ENCODE results near the gene SIRT2. TPM values are rescaled to one million over a fixed set of nuclear protein-coding genes. Genes with fewer than 3 reads are reported as not detected.
"Not testable (repeated sequence)": the region's sequence is repeated elsewhere in the genome, so short reads cannot be mapped to it uniquely, and the experiment has no call there.

The SIRT2 gene
- total and polyA plus RNA-seq, 3 experiments from 2014 or later: 33.6 to 51.2 (median 36.5) TPM

DNA sequence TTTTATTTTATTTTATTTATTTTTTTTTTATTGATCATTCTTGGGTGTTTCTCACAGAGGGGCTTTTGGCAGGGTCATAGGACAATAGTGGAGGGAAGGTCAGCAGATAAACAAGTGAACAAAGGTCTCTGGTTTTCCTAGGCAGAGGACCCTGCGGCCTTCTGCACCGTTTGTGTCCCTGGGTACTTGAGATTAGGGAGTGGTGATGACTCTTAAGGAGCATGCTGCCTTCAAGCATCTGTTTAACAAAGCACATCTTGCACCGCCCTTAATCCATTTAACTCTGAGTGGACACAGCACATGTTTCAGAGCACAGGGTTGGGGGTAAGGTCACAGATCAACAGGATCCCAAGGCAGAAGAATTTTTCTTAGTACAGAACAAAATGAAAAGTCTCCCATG is 44.5 kb downstream of the SIRT2 start:
- H3K4me3 ChIP-seq (ENCODE audit: low read length); H3K27me3 ChIP-seq (ENCODE audit: insufficient read depth, low read length, poor library complexity, severe bottlenecking); H3K9me3 Mint-ChIP-seq; H3K9me3 ChIP-seq (ENCODE audit: low read length); POLR2A ChIA-PET; DNase-seq; H3K27ac ChIP-seq (ENCODE audit: low read depth, low read length); H3K27me3 Mint-ChIP-seq; H3K36me3 ChIP-seq (ENCODE audit: insufficient read depth, low read length); CTCF ChIA-PET: not testable (repeated sequence)
- peak overlapping the region in 2 of 7 donors; percentile 38 to 49 for H3K4me3 Mint-ChIP-seq
- H3K4me1 ChIP-seq (ENCODE audit: insufficient read depth, low read length): peaks cover 31% of the 10 kb centered on the region
- peaks cover 35 to 44% (median 40%) of the 10 kb centered on the region in 3 donors for H3K4me1 Mint-ChIP-seq
- peaks cover 0 to 13% (median 0%) of the 10 kb centered on the region in 3 donors for H3K36me3 Mint-ChIP-seq
- peak overlapping the region in 1 of 8 donors; percentile 51 for H3K27ac Mint-ChIP-seq

DNA sequence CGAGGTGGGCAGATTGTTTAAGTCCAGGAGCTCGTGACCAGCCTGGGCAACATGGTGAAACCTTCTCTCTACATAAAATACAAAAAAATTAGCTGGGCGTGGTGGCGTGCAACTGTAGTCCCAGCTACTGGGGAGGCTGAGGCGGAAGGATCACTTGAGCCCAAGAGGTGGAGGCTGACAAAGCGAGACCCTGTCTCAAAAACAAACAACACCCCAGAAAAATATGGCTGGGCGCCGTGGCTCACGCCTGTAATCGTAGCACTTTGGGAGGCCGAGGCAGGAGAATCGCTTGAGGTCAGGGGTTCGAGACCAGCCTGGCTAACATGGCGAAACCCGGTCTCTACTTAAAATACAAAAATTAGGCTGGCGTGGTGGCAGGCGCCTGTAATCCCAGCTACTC is 46.2 kb downstream of the SIRT2 start:
- no peak for DNase-seq
- POLR2A ChIA-PET: interaction anchor here (0.6 to 4.8 kb wide), 8 partner anchors 11 to 84 kb away, joined by 3 to 59 read pairs (median 6); partner anchors contain the start of genes ECH1, MRPS12, RINL and SARS2
- H3K4me1 ChIP-seq (ENCODE audit: insufficient read depth, low read length): peaks cover 40% of the 10 kb centered on the region
- Mint-ChIP-seq H3K9me3 (peaks cover 0 to 2% (median 0%) of the 10 kb centered on the region in 5 donors), H3K4me1 (peaks cover 44 to 55% (median 50%) of the 10 kb centered on the region in 3 donors), H3K36me3 (peaks cover 3 to 26% (median 5%) of the 10 kb centered on the region in 3 donors), H3K27me3 (peaks cover 0 to 15% of the 10 kb centered on the region in 2 donors), H3K27ac (peak overlapping the region; percentile 78 to 99 (median 96)), H3K4me3 (peak overlapping the region; percentile 87 to 96 (median 94))
- peak overlapping the region; percentile 89 for H3K4me3 ChIP-seq (ENCODE audit: low read length)
- no peaks in the 10 kb centered on the region for H3K27me3 ChIP-seq (ENCODE audit: insufficient read depth, low read length, poor library complexity, severe bottlenecking)
- H3K36me3 ChIP-seq (ENCODE audit: insufficient read depth, low read length): peaks cover 9% of the 10 kb centered on the region
- CTCF ChIA-PET: interaction anchor here (0.8 to 4.2 kb wide), 8 partner anchors 8 to 77 kb away, joined by 3 to 38 read pairs (median 6); partner anchors contain the start of genes MRPS12, RINL and SARS2
- H3K27ac ChIP-seq (ENCODE audit: low read depth, low read length): peak overlapping the region; percentile 97
- H3K9me3 ChIP-seq (ENCODE audit: low read length): no peaks in the 10 kb centered on the region

DNA sequence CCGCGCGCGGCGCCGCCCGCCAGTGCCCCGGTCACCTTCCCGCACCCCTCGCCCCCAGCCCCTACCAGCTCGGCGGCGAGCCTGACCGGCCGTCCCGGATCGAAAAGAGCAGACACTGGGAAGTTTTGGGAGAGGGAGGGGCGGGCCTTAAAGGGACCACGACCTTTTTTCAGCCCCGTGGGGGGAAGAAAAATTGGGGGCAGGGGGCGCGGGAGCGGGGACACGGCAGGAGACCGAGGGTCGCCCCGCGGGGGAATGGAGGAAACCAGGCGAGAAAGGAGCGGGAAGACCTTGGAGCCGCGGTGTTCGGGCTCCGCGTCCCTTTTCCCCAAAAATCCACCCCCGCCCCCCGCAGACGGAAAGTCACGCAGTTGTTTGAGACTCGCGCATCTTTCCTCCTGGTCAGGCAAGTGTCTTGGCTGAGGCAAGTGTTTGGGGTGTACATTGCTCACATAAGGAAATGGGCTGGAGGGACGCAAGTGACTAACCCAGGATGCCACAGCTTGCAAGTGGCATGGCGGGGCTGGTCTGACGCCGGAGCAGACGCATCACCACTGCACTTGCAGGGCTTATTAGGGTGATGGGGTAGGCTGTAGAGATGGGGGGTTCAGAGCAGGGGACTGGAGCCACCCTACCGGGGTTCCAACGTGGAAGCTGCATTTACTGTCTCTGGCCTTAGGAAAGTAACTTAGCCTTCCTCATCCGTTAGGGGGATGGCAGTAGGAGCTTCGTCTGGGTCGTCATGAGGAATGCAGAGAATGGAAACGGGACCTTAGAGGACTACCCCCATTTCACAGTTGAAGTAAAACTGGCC is 47.0 kb downstream of the SIRT2 start:
- ChIA-PET POLR2A (interaction anchor here (0.6 to 4.8 kb wide), 9 partner anchors 11 to 166 kb away, joined by 3 to 59 read pairs (median 6); partner anchors contain the start of genes ECH1, MRPS12, RINL and SARS2), CTCF (interaction anchor here (0.8 to 4.2 kb wide), 9 partner anchors 9 to 78 kb away, joined by 3 to 38 read pairs (median 7); partner anchors contain the start of genes MRPS12, RINL and SARS2)
- peaks cover 49 to 59% (median 54%) of the 10 kb centered on the region in 3 donors for H3K4me1 Mint-ChIP-seq
- peaks cover 15% of the 10 kb centered on the region for H3K36me3 ChIP-seq (ENCODE audit: insufficient read depth, low read length)
- no peaks in the 10 kb centered on the region for H3K9me3 ChIP-seq (ENCODE audit: low read length)
- H3K27ac Mint-ChIP-seq: peak overlapping the region; percentile 78 to 99 (median 96)
- H3K27me3 Mint-ChIP-seq: peaks cover 0 to 15% of the 10 kb centered on the region in 2 donors
- H3K4me3 ChIP-seq (ENCODE audit: low read length): peak overlapping the region; percentile 89
- peaks cover 3 to 33% (median 6%) of the 10 kb centered on the region in 3 donors for H3K36me3 Mint-ChIP-seq
- peaks cover 43% of the 10 kb centered on the region for H3K4me1 ChIP-seq (ENCODE audit: insufficient read depth, low read length)
- no peaks in the 10 kb centered on the region for H3K27me3 ChIP-seq (ENCODE audit: insufficient read depth, low read length, poor library complexity, severe bottlenecking)
- H3K27ac ChIP-seq (ENCODE audit: low read depth, low read length): peak overlapping the region; percentile 97
- H3K4me3 Mint-ChIP-seq: peak overlapping the region; percentile 87 to 96 (median 94)
- DNase-seq: peak; percentile 48 to 84 (median 54)
- peaks cover 0 to 2% (median 0%) of the 10 kb centered on the region in 5 donors for H3K9me3 Mint-ChIP-seq

DNA sequence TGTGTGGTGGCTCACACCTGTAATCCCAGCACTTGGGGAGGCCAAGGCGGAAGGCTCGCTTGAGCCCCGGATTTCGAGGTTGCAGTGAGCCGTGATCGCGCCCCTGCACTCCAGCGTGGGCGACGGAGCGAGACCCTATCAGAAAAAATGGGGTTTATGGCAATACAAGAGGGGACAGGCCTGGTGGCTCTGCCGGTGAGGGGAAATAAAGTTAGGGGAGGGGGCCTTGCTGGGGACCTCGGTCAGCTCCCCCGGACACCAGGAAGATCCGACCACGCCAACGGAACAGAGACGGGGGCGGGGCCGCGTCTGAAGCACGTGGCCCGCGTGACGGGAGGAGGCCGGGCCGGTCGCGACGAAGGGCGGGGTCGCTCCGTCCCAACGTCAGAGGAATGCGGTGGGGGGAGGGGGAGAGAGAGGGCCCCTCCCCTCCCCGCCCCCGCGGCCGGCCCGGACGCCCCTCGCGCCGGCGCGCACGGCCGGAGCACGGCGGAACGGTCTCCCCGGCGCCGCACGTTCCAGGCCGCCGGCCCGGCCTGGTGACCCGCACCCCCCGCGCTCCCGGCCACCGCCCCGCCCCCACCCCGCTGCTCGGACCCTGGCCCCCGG is 47.7 kb downstream of the SIRT2 start:
- H3K9me3 Mint-ChIP-seq: peaks cover 0 to 2% (median 0%) of the 10 kb centered on the region in 5 donors
- Histone ChIP-seq H3K27ac (ENCODE audit: low read depth, low read length) (peak overlapping the region; percentile 97), H3K4me3 (ENCODE audit: low read length) (peak overlapping the region; percentile 94), H3K27me3 (ENCODE audit: insufficient read depth, low read length, poor library complexity, severe bottlenecking) (no peaks in the 10 kb centered on the region), H3K9me3 (ENCODE audit: low read length) (no peaks in the 10 kb centered on the region), H3K36me3 (ENCODE audit: insufficient read depth, low read length) (peaks cover 22% of the 10 kb centered on the region), H3K4me1 (ENCODE audit: insufficient read depth, low read length) (peaks cover 44% of the 10 kb centered on the region)
- peak; percentile 86 to 92 (median 86) for DNase-seq
- ChIA-PET POLR2A (interaction anchor here (0.6 to 4.8 kb wide), 11 partner anchors 9 to 400 kb away, joined by 3 to 59 read pairs (median 6); partner anchors contain the start of genes ECH1, EIF3K, MRPS12 and NFKBIB), CTCF (interaction anchor here (1.1 to 4.2 kb wide), 6 partner anchors 9 to 78 kb away, joined by 4 to 38 read pairs (median 8); partner anchors contain the start of genes MRPS12 and SARS2)
- peak overlapping the region; percentile 60 to 97 (median 94) for H3K4me3 Mint-ChIP-seq
- peaks cover 49 to 59% (median 54%) of the 10 kb centered on the region in 3 donors for H3K4me1 Mint-ChIP-seq
- peaks cover 0 to 15% of the 10 kb centered on the region in 2 donors for H3K27me3 Mint-ChIP-seq
- H3K36me3 Mint-ChIP-seq: peaks cover 3 to 40% (median 8%) of the 10 kb centered on the region in 3 donors
- H3K27ac Mint-ChIP-seq: peak overlapping the region; percentile 78 to 100 (median 98)

DNA sequence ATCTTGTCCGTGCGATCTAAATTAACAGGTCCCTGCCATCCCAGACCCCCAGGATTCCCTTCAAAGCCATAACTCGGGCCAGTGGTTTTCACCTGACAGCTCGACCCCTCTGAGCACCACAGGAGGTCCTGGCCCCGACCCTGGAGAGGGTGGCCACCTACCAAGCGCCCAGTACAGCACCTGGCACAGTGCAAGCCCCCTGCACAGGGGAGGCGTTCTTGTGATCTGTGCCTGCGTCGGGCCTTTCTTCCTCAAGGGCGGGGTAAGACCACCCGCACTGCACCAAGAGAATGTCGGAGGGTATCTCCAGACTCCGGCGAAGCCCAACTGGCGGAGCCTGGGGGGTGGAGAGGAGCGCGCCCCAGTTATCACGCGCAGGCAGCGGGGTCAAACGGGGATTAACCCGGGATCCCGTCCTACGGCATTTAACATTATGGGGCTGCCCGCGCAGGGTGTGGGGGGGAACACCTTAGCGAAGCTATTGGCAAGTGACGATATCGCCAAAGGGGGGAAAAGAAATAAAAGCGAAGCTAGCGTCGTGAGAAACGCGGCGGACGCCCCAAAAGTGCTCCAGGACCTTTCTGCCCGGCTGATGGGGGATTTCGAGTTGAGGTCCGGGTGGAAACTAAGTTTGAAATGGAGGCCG is 48.3 kb downstream of the SIRT2 start:
- peaks cover 0 to 15% of the 10 kb centered on the region in 2 donors for H3K27me3 Mint-ChIP-seq
- peaks cover 28% of the 10 kb centered on the region for H3K36me3 ChIP-seq (ENCODE audit: insufficient read depth, low read length)
- peaks cover 3 to 44% (median 10%) of the 10 kb centered on the region in 3 donors for H3K36me3 Mint-ChIP-seq
- peaks cover 47% of the 10 kb centered on the region for H3K4me1 ChIP-seq (ENCODE audit: insufficient read depth, low read length)
- peak overlapping the region; percentile 60 to 97 (median 94) for H3K4me3 Mint-ChIP-seq
- peaks cover 48 to 59% (median 53%) of the 10 kb centered on the region in 3 donors for H3K4me1 Mint-ChIP-seq
- no peaks in the 10 kb centered on the region for H3K27me3 ChIP-seq (ENCODE audit: insufficient read depth, low read length, poor library complexity, severe bottlenecking)
- H3K4me3 ChIP-seq (ENCODE audit: low read length): peak overlapping the region; percentile 94
- no peaks in the 10 kb centered on the region for H3K9me3 Mint-ChIP-seq
- H3K9me3 ChIP-seq (ENCODE audit: low read length): no peaks in the 10 kb centered on the region
- H3K27ac ChIP-seq (ENCODE audit: low read depth, low read length): peak overlapping the region; percentile 97
- peak; percentile 31 to 72 (median 47) for DNase-seq
- peak overlapping the region; percentile 78 to 100 (median 98) for H3K27ac Mint-ChIP-seq
- ChIA-PET CTCF (interaction anchor here (1.1 to 4.2 kb wide), 6 partner anchors 9 to 79 kb away, joined by 4 to 38 read pairs (median 8); partner anchors contain the start of genes MRPS12 and SARS2), POLR2A (interaction anchor here (0.6 to 4.8 kb wide), 10 partner anchors 9 to 399 kb away, joined by 3 to 59 read pairs (median 6); partner anchors contain the start of genes ECH1, EIF3K, MRPS12 and NFKBIB)

DNA sequence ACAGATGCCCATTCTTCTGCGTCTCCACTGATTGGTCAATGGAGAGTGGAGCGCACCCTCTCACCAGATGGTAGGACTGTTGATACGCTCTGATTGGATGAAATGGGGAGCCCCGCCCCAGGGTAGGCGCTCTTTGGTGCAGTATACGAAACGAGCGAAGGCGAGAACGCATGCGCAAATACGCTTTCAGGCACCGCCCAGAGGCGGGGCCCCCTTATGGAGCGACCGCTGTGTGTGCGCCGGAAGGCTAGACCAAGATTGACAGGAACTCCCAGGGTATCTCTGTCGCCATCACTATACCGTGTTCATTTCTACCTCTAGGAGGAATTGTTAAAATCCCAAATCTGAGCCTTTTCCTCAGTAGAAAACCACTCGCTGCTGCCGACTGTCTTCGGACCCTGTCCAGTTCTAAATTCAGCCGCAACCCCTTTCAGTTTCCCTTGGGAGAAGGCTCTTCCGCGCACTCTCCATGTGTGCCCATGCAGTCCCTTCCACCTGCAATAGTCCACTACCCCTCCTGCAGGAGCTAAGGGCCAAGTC is 48.9 kb downstream of the SIRT2 start:
- DNase-seq: peak in 3 of 5 donors; percentile 97 to 100 (median 99)
- Histone ChIP-seq H3K27me3 (ENCODE audit: insufficient read depth, low read length, poor library complexity, severe bottlenecking) (no peaks in the 10 kb centered on the region), H3K27ac (ENCODE audit: low read depth, low read length) (peak overlapping the region; percentile 97), H3K36me3 (ENCODE audit: insufficient read depth, low read length) (peaks cover 34% of the 10 kb centered on the region), H3K4me1 (ENCODE audit: insufficient read depth, low read length) (peaks cover 53% of the 10 kb centered on the region), H3K4me3 (ENCODE audit: low read length) (peak overlapping the region; percentile 94), H3K9me3 (ENCODE audit: low read length) (no peaks in the 10 kb centered on the region)
- H3K4me1 Mint-ChIP-seq: peaks cover 54 to 65% (median 59%) of the 10 kb centered on the region in 3 donors
- H3K36me3 Mint-ChIP-seq: peaks cover 5 to 50% (median 15%) of the 10 kb centered on the region in 3 donors
- ChIA-PET POLR2A (interaction anchor here (1.1 to 4.8 kb wide), 6 partner anchors 8 to 49 kb away, joined by 3 to 59 read pairs (median 14); partner anchors contain the start of genes ECH1, NFKBIB, RINL and SIRT2), CTCF (interaction anchor here (1.1 to 4.2 kb wide), 5 partner anchors 10 to 80 kb away, joined by 4 to 38 read pairs (median 7); partner anchors contain the start of genes MRPS12 and SARS2)
- peak overlapping the region; percentile 60 to 97 (median 94) for H3K4me3 Mint-ChIP-seq
- H3K27me3 Mint-ChIP-seq: peaks cover 0 to 15% of the 10 kb centered on the region in 2 donors
- peak overlapping the region; percentile 78 to 100 (median 98) for H3K27ac Mint-ChIP-seq
- no peaks in the 10 kb centered on the region for H3K9me3 Mint-ChIP-seq

All from CD8-positive, alpha-beta memory T cell (primary cell).